A673 (cell line): ENCODE measurements around the gene ACOD1. TPM values are rescaled to one million over a fixed set of nuclear protein-coding genes. Genes with fewer than 3 reads are reported as not detected.
A peak's percentile ranks its signal among the peaks of the same experiment; 100 is the strongest.

Source experiments
- BruUV-seq: library from RNA; stranded (reverse); fragments of 400-500 nt; replicated peaks from 2 replicates; lab custom pipeline; 2021; lab: Mats Ljungman, UMichigan
- CTCF ChIA-PET: fragments of 300-600 bp; sonication (Branson Sonifier 250); formaldehyde crosslinking; loops from one replicate; lab custom pipeline; 2022; ENCODE audit warnings: antibody characterized with exemption; lab: Charles Lee
- POLR2A ChIA-PET: fragments of 300-600 bp; sonication (Branson Sonifier 250); formaldehyde crosslinking; loops from one replicate; lab custom pipeline; 2022; ENCODE audit warnings: antibody characterized with exemption; ENCODE audit not compliant: low non-redundant PET; lab: Charles Lee
- DNase-seq: peaks from one replicate; pipeline ENCODE4 v3.0.0-alpha.2; 2015; ENCODE audit warnings: low spot score
- H3K27ac ChIP-seq: fragments of 200-600 bp; sonication (generic); 2 replicates; pipeline ENCODE4 v1.5.1; 2016; ENCODE audit warnings: mixed run types, low read depth, mild to moderate bottlenecking, mixed read lengths, antibody characterized with exemption, low read length; ENCODE audit not compliant: poor library complexity, severe bottlenecking
- H3K27me3 ChIP-seq: fragments of 200-600 bp; sonication (generic); replicated peaks from 2 replicates; pipeline ENCODE4 v1.6.1; 2017; ENCODE audit warnings: mixed run types, low read depth, mild to moderate bottlenecking, mixed read lengths, antibody characterized with exemption, low read length; ENCODE audit not compliant: insufficient read depth, poor library complexity
- H3K36me3 ChIP-seq: fragments of 200-600 bp; sonication (generic); 2 replicates; pipeline ENCODE4 v1.6.1; 2016; ENCODE audit warnings: mixed run types, mild to moderate bottlenecking, mixed read lengths, antibody characterized with exemption, low read length; ENCODE audit not compliant: insufficient read depth, poor library complexity, severe bottlenecking
- H3K4me1 ChIP-seq: fragments of 200-600 bp; sonication (generic); 2 replicates; pipeline ENCODE4 v1.6.1; 2017; ENCODE audit warnings: mixed run types, mild to moderate bottlenecking, mixed read lengths, antibody characterized with exemption, low read length; ENCODE audit not compliant: insufficient read depth, poor library complexity, severe bottlenecking
- H3K4me3 ChIP-seq: fragments of 200-600 bp; sonication (generic); 2 replicates; pipeline ENCODE4 v1.5.1; 2016; ENCODE audit warnings: low read depth, mixed run types, mild to moderate bottlenecking, mixed read lengths, low read length; ENCODE audit not compliant: poor library complexity, severe bottlenecking
- H3K9me3 ChIP-seq: fragments of 200-600 bp; sonication (generic); 2 replicates; pipeline ENCODE4 v1.6.1; 2016; ENCODE audit warnings: mixed run types, low read depth, mild to moderate bottlenecking, mixed read lengths, antibody characterized with exemption, low read length; ENCODE audit not compliant: poor library complexity, severe bottlenecking
- CTCF ChIP-seq: fragments of 300-800, 200-600 bp; sonication (generic); conservative IDR thresholded peaks from 2 replicates; pipeline ENCODE4 v1.5.1; 2017; ENCODE audit warnings: low read depth, mild to moderate bottlenecking, antibody characterized with exemption, low read length, moderate library complexity, mixed read lengths
- EZH2 ChIP-seq: fragments of 200-600 bp; sonication (generic); IDR thresholded peaks from 2 replicates; pipeline ENCODE4 v1.6.1; 2017; ENCODE audit warnings: borderline replicate concordance, low read depth, mild to moderate bottlenecking, mixed read lengths, antibody characterized with exemption, low read length; ENCODE audit not compliant: poor library complexity, severe bottlenecking
- intact Hi-C: fragments of 100-400 bp; cut with micrococcal nuclease; formaldehyde crosslinking; loops from one replicate; pipeline ENCODE4 v1.10.0; 2022; ENCODE audit not compliant: unreplicated experiment
- total RNA-seq: library from RNA; stranded (reverse); gene quantifications from 2 replicates; pipeline ENCODE4 v1.2.3, GENCODE V29; 2021

The ACOD1 gene
- total RNA-seq, 1 experiment from 2014 or later: not detected

GRCh38 chr13:76965759-76966421, 17.6 kb downstream of the ACOD1 start:
- CTCF ChIA-PET: interaction anchor here (1.1 kb wide), 1 partner anchor 15 kb away, joined by 6 read pairs; no protein-coding TSS in a partner anchor
- Histone ChIP-seq H3K9me3 (no peaks in the 10 kb centered on the region), H3K27me3 (no peaks in the 10 kb centered on the region), H3K4me1 (no peaks in the 10 kb centered on the region), H3K4me3 (no peak overlapping the region), H3K27ac (no peak overlapping the region), H3K36me3 (no peaks in the 10 kb centered on the region)
- POLR2A ChIA-PET: interaction anchor here (0.6 kb wide), 1 partner anchor 30 kb away, joined by 3 read pairs; no protein-coding TSS in a partner anchor
- peak; percentile 54 for DNase-seq
- no peak for TF ChIP-seq CTCF
- no peak for TF ChIP-seq EZH2
- BruUV-seq: no TSS peak
- intact Hi-C loops: no loop called here

DNA sequence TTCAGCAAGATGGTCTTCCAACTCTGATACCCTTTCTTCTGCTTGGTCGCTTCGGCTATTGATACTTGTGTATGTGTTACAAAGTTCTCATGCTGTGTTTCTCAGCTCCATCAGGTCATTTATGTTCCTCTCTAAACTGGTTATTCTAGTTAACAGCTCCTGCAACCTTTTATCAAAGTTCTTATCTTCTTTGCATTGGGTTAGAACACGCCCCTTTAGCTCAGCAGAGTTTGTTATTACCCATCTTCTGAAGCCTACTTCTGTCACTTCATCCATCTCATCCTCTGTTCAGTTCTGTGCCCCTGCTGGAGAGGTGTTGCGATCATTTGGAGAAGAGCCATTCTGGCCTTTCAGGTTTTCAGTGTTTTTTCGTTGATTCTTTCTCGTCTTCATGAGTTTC, 18.7 kb downstream of the ACOD1 start:
- no TSS peak for BruUV-seq
- no peak overlapping the region for H3K27ac ChIP-seq
- ChIA-PET CTCF (no interaction called here), POLR2A (no interaction called here)
- no peaks in the 10 kb centered on the region for H3K9me3 ChIP-seq
- intact Hi-C loops: no loop called here
- H3K36me3 ChIP-seq: no peaks in the 10 kb centered on the region
- H3K4me1 ChIP-seq: no peaks in the 10 kb centered on the region
- DNase-seq: no peak
- H3K27me3 ChIP-seq: no peaks in the 10 kb centered on the region
- TF ChIP-seq EZH2: no peak
- no peak for TF ChIP-seq CTCF
- H3K4me3 ChIP-seq: no peak overlapping the region

DNA sequence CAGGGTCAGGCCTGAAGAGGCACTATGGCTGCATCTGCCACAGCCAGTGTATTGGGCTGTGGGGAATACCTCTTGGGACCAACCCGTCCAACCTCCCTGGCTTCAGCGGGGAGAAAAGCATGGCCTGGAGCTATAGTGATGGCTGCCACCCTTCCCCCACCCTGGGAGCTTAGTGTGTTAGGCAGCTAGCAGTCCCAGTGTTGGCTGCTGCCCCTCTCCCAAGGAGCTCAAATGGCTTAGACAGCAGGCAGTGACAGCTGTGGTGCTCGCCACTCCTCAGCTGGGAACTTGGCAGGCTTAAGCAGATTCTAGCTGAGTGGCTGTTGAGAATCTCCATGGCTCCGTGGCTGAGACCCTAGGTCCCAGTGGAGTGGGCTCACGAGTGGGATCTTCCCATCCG, 19.7 kb downstream of the ACOD1 start:
- no peaks in the 10 kb centered on the region for H3K27me3 ChIP-seq
- no peaks in the 10 kb centered on the region for H3K4me1 ChIP-seq
- ChIA-PET POLR2A (no interaction called here), CTCF (no interaction called here)
- no TSS peak for BruUV-seq
- no peak overlapping the region for H3K4me3 ChIP-seq
- no peaks in the 10 kb centered on the region for H3K9me3 ChIP-seq
- no peak overlapping the region for H3K27ac ChIP-seq
- intact Hi-C loops: no loop called here
- TF ChIP-seq EZH2: no peak
- no peak for TF ChIP-seq CTCF
- DNase-seq: no peak
- no peaks in the 10 kb centered on the region for H3K36me3 ChIP-seq
